Right lung (tissue), 10 donors: ENCODE data around the gene CROT. TPM values are rescaled to one million over a fixed set of nuclear protein-coding genes. Genes with fewer than 3 reads are reported as not detected.
"Not testable (repeated sequence)": the region's sequence is repeated elsewhere in the genome, so short reads cannot be mapped to it uniquely, and the experiment has no call there.

Experiments used
- DNase-seq, 2 donors: peaks; one replicate each; pipeline ENCODE4 v3.0.0-alpha.2; 2013
- long read RNA-seq, 8 donors: transcript quantifications; one replicate each; lab custom pipeline, GENCODE V29; 2026
- polyA plus RNA-seq, 5 donors: library from polyadenylated mRNA; unstranded; fragments of 120-200 nt; gene quantifications; one replicate each; pipeline versions ENCODE4 v1.2.1 to v1.2.3, GENCODE V29; 2013; ENCODE audit warnings: inconsistent platforms in 1 of 5, low replicate concordance in 1 of 5; ENCODE audit not compliant: insufficient read length in 5 of 5, insufficient read depth in 1 of 5

The CROT gene
- polyA plus RNA-seq, result 10 to 100 TPM; 22.8 to 31.6 (median 30.3) TPM
- long read RNA-seq, donor 1, partial matches to known transcripts, result 0 of 7 reads
- long read RNA-seq, donor 1, other reads (novel, unspliced or antisense), result 0 of 7 reads
- long read RNA-seq, donor 2, partial matches to known transcripts, result 6 of 9 reads
- long read RNA-seq, donor 2, other reads (novel, unspliced or antisense), result 0 of 9 reads
- long read RNA-seq, donor 3, partial matches to known transcripts, result 15 of 19 reads
- long read RNA-seq, donor 3, other reads (novel, unspliced or antisense), result 0 of 19 reads
- long read RNA-seq, donor 4, partial matches to known transcripts, result 8 of 9 reads
- long read RNA-seq, donor 4, other reads (novel, unspliced or antisense), result 0 of 9 reads
- long read RNA-seq, donor 5, partial matches to known transcripts, result 9 of 16 reads
- long read RNA-seq, donor 5, other reads (novel, unspliced or antisense), result 0 of 16 reads
- long read RNA-seq, donor 6, transcript CROT-202 (4 exons, 1,213 nt), result major isoform, 5 of 26 reads
- long read RNA-seq, donor 6, partial matches to known transcripts, result 17 of 26 reads
- long read RNA-seq, donor 6, other reads (novel, unspliced or antisense), result 0 of 26 reads
- long read RNA-seq, donor 7, partial matches to known transcripts, result 14 of 18 reads
- long read RNA-seq, donor 7, other reads (novel, unspliced or antisense), result 0 of 18 reads
- long read RNA-seq, donor 8, partial matches to known transcripts, result 0 of 3 reads
- long read RNA-seq, donor 8, other reads (novel, unspliced or antisense), result 0 of 3 reads

- peak; percentile 90 to 94 for DNase-seq
These were observed at the start of gene CROT for GRCh38 chr7:87345166-87345927. CROT (plus strand) TSS chr7:87345664; CDS start chr7:87349069, 3,405 bp downstream.

GRCh38 chr7:87300756-87301155 lies 44.7 kb upstream of the CROT start:
- DNase-seq, result no peak

DNA sequence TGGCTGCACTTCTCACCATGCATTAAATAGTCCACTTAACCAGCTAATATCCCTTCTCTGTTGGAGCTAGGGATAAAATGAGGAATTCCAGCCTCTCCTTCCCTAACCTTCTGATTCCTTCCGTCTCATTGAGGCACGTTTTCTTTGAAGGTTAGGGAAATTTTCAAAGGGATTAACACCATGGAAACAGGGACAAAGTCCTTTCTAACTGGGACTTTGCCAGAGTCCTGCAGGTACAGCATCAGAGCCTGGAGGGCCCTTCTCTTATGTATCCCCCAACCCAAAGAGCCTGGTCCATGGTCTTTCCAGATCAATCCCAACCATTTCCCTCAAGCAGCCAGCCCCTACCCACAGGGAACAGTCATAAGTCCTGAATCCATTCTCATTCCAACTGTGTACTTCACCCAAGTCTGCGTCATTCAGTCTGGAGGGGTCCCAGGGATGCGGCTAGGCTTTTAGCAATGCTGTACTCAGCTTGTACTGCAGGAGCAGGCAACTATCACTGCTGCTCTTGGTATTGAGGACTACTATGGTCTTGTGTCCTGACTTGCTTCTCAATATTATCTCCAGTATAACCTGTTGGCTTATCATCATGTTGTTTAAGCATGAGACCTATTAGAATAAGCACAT lies 34.6 kb upstream of the CROT start:
- DNase-seq, result no peak

DNA sequence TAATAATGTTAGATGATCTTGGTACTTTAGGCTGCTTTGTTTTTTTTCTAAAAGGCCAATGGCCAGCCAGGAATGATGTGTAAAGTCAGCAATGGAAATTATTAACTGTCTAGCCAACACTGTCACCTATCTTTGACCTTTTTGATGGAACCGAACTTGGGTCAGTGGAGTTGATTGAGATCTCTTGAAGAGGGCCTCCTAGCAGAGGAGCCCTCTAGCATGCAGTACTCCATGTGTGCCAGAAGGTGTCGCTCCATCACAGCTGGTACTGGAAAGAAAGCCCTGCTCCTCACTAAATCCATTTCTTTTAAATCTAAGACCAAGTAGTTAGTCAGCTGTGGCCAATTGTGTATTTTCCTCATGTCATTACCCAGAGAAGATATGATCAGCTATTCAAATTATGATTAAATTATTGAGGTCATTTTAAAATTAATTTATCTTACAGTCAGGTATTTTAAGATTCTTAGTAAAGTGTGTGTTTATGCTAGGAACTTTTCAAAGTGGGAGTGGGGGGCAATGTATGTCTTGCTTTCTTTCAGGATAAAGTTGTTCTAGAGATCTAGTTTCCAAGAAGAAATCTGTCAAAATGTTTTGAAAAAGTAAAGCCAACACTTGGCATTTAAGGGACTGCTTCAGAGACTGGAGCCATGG lies 33.1 kb upstream of the CROT start:
- peak; percentile 30 to 57 for DNase-seq

GRCh38 chr7:87316097-87316700 lies 29.3 kb upstream of the CROT start:
- DNase-seq, result no peak

- DNase-seq, result no peak
These were observed 28.5 kb upstream of the CROT start for GRCh38 chr7:87316846-87317552.

GRCh38 chr7:87317691-87318245 lies 27.7 kb upstream of the CROT start:
- DNase-seq, result no peak

GRCh38 chr7:87318741-87319140 lies 26.7 kb upstream of the CROT start:
- DNase-seq, result no peak

- not testable (repeated sequence) for DNase-seq
These were observed 26.3 kb upstream of the CROT start for GRCh38 chr7:87319154-87319581.

- DNase-seq, result no peak
These were observed 22.6 kb upstream of the CROT start for GRCh38 chr7:87322912-87323311.

GRCh38 chr7:87325576-87326370 lies 19.7 kb upstream of the CROT start:
- no peak for DNase-seq

DNA sequence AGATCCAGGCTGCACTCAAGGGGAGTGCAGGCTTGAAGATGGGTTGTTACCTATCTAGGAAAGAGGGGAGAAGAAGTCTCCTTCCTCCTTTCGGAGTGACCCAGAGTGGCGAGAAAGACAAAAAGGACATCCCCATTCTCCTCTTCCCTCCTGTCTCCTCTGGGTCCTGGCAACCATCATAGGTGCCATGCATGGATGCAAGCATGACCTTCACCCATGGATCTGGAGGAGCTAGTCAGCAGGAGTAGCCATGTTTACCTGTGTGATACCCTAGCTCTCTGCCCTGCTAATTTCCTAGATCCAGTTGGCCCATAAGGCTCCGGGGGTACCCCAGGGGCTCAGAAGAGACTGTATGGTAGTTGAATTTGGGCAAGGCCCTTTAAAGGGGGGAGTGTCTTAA lies 17.2 kb upstream of the CROT start:
- no peak for DNase-seq

DNA sequence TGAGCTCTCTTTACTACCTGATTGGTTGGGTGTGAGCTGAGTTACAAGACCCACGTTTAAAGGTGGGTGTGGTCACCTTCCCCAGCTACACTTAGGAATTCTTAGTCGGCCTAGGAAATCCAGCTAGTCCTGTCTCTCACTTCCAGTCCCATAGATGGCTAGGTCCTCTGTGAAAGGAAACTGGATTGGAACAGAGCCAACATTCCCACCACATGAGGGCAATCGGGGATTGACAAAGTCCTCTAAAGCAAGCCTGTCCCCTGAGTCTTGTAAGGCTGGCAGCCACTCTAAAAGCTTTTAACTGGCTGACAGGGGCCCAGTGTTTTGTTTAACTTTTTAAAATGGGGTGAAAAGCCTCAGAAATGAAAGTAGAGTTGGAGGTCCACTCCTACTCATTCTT lies 15.1 kb upstream of the CROT start:
- DNase-seq, result no peak

DNA sequence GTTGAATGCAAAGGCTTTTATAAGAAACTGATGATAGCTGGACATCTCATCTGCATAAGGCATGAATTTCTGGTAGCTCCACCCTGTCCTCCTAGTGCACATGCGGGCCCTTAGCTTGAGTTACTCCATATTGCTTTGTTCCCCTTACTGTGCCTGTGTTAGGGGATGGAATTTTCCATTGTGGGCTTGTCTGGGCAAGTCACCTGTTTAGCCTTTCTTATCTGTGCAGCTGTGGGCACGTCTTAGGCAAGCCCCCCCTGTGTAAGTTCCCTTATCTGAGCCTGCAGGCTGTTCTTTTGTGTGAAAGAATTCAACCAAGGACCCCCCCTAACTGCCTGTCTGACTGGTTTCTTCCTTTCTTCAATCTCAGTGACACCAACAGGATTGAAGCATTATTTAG lies 14.5 kb upstream of the CROT start:
- DNase-seq, result no peak

DNA sequence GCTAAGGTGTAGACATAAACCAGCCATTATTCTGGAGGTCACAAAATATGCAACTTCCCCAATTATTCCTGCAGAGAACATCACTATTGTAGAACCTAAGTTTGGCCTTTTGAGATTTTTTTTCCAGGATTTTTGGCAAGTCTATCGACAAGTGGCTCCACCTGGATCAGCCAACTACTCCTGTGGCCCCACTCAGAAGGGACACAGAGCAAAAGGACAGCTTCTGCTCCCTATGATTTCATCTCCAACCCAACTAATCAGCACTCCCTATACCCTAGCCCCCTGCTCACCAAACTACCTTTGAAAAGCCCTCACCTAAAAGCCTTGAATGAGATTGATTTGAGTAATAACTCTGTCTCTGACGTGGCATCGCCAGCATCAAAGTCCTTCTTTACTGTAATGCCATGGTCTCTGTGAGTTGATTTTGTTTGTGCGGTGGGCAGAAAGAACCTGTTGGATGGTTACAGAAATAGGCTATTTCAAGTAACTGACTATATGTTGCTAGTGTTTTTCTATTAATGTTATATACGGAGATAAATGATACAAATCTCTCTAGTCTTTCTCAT lies 13.7 kb upstream of the CROT start:
- DNase-seq, result no peak

DNA sequence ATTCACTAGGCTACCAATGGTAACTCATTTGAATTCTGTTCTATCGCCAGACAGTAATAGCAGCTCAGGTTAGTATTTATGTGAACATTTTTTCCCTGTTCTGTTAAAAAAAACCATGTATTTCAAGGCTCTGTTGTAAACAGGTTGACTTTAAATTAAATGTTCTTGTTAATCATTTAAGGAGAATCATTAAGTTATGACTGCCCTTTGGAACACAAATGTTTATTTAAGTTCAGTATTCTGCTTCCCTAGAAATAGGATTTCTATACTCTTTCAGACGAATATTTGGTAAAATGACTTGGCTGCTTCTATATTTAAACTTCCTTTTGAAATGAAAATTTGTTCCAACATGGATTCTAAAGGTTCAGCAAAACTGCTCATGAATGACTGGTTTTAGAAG lies 13.1 kb upstream of the CROT start:
- no peak for DNase-seq

DNA sequence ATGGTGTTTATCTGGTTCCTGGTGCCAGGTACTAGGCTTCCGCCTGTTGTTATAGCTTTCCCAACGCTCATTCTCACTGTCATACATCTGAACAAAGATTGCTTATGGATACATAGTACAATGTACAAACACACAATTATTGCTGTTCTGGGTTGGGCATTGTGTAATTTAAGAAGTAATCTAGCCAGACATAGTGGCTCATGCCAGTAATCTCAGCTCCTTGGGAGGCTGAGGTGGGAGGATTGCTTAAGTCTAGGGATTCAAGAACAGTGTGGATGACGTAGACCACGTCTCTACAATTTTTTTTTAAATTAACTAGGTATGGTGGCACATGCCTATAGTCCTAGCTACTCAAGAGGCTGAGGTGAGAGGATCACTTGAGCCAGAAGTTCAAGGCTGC lies 9.3 kb upstream of the CROT start:
- no peak for DNase-seq

DNA sequence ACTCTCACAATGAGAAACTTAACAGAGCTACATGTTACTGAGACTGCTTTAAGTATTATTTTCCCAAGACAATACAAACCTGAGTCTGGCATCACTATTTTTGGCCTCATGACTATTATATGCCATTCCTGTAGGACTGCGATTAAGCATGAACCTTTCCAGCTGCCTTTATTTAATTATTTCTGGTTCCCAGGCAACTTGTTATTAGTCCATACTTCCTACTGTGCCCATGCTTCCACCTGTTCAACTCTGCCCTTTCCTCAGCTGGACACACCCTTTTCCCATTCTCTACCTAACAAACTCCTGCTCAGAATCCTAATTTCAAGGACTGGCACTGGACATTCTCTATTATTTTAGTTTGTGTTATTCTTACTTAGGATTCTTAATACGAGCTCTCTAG lies 8.1 kb upstream of the CROT start:
- DNase-seq, result no peak
